GM23338 (cell line): ENCODE results near the gene TMEM273. TPM values are rescaled to one million over a fixed set of nuclear protein-coding genes. Genes with fewer than 3 reads are reported as not detected.

Experiments used
- ATAC-seq: fragments of 200-7000 bp; cut with Tn5 transposase; 3 replicates; pipeline ENCODE4 v1.9.1; 2020
- DNase-seq: peaks from one replicate; pipeline ENCODE4 v3.0.0-alpha.2; 2015; ENCODE audit warnings: low spot score
- H2AFZ ChIP-seq: fragments of 200-600 bp; sonication (generic); 2 replicates; pipeline ENCODE4 v1.8.0; 2016; ENCODE audit warnings: antibody characterized with exemption, mild to moderate bottlenecking, moderate library complexity
- H3F3A ChIP-seq: fragments of 200-600 bp; sonication (generic); replicated peaks from 2 replicates; pipeline ENCODE4 v1.8.0; 2017; ENCODE audit warnings: antibody characterized with exemption, mixed run types, low read depth
- H3K27ac ChIP-seq: fragments of 200-600 bp; sonication (generic); 2 replicates; pipeline ENCODE4 v1.6.1; 2016; ENCODE audit warnings: low read depth
- H3K27me3 ChIP-seq: fragments of 200-600 bp; sonication (generic); 2 replicates; pipeline ENCODE4 v1.8.0; 2016; ENCODE audit warnings: mild to moderate bottlenecking, mixed run types, moderate library complexity; ENCODE audit not compliant: insufficient read depth
- H3K36me3 ChIP-seq: fragments of 200-600 bp; sonication (generic); 2 replicates; pipeline ENCODE4 v1.8.0; 2016; ENCODE audit warnings: mild to moderate bottlenecking; ENCODE audit not compliant: insufficient read depth
- H3K4me1 ChIP-seq: fragments of 200-600 bp; sonication (generic); 2 replicates; pipeline ENCODE4 v1.8.0; 2016; ENCODE audit warnings: mild to moderate bottlenecking, moderate library complexity; ENCODE audit not compliant: insufficient read depth
- H3K4me2 ChIP-seq: fragments of 200-600 bp; sonication (generic); 2 replicates; pipeline ENCODE4 v1.7.1; 2017; ENCODE audit warnings: mixed run types
- H3K4me3 ChIP-seq: fragments of 200-600 bp; sonication (generic); 2 replicates; pipeline ENCODE4 v1.6.1; 2016; ENCODE audit warnings: mixed run types
- H3K79me2 ChIP-seq: fragments of 200-600 bp; sonication (generic); replicated peaks from 2 replicates; pipeline ENCODE4 v1.8.0; 2017; ENCODE audit warnings: mild to moderate bottlenecking; ENCODE audit not compliant: insufficient read depth
- H3K9me2 ChIP-seq: fragments of 200-600 bp; sonication (generic); 2 replicates; pipeline ENCODE4 v1.8.0; 2017; ENCODE audit not compliant: insufficient read depth
- H4K20me1 ChIP-seq: fragments of 200-600 bp; sonication (generic); replicated peaks from 2 replicates; pipeline ENCODE4 v1.8.0; 2017; ENCODE audit warnings: mild to moderate bottlenecking; ENCODE audit not compliant: insufficient read depth
- H3K27ac Mint-ChIP-seq: 2 replicates; pipeline ENCODE4 v1.8.0; 2020; ENCODE audit warnings: inconsistent platforms, mild to moderate bottlenecking, moderate library complexity, mixed read lengths
- H3K27me3 Mint-ChIP-seq: 3 replicates; pipeline ENCODE4 v1.8.0; 2022; ENCODE audit warnings: low read depth, mild to moderate bottlenecking, moderate library complexity, mixed read lengths, inconsistent platforms; ENCODE audit not compliant: insufficient read depth, poor library complexity
- H3K36me3 Mint-ChIP-seq: 3 replicates; pipeline ENCODE4 v1.8.0; 2021; ENCODE audit warnings: low read depth, mild to moderate bottlenecking, inconsistent platforms, moderate library complexity, mixed read lengths
- H3K4me1 Mint-ChIP-seq: 3 replicates; pipeline ENCODE4 v1.8.0; 2020; ENCODE audit warnings: mild to moderate bottlenecking, inconsistent platforms, mixed read lengths
- H3K4me3 Mint-ChIP-seq: 3 replicates; pipeline ENCODE4 v1.8.0; 2021; ENCODE audit warnings: moderate library complexity, mild to moderate bottlenecking, inconsistent platforms, mixed read lengths
- H3K9me3 Mint-ChIP-seq: 3 replicates; pipeline ENCODE4 v1.8.0; 2020; ENCODE audit warnings: moderate library complexity, mild to moderate bottlenecking, inconsistent platforms, mixed read lengths
- CREB1 ChIP-seq: fragments of 250-450 bp; sonication (Bioruptor Pico); IDR thresholded peaks from 2 replicates; pipeline ENCODE4 v1.5.0; 2020; ENCODE audit warnings: low read depth, mild to moderate bottlenecking, moderate library complexity
- CTCF ChIP-seq, 2 experiments: fragments of 200-600 bp in 1 of 2; sonication (generic) in 1 of 2; conservative IDR thresholded peaks; 2 replicates each; pipeline versions ENCODE4 v1.5.1 to v1.6.1; 2016 to 2017; ENCODE audit warnings: antibody characterized with exemption in 2 of 2, low read depth in 2 of 2, mild to moderate bottlenecking in 2 of 2, moderate library complexity in 1 of 2
- ETS1 ChIP-seq: IDR thresholded peaks from 2 replicates; pipeline ENCODE4 v1.6.1; 2016; ENCODE audit warnings: antibody characterized with exemption
- EZH2 ChIP-seq: fragments of 200-600 bp; sonication (generic); IDR thresholded peaks from one replicate; pipeline ENCODE4 v1.8.0; 2017; ENCODE audit warnings: antibody characterized with exemption, mild to moderate bottlenecking, low read depth; ENCODE audit not compliant: unreplicated experiment
- EZH2phosphoT487 ChIP-seq: fragments of 200-600 bp; sonication (generic); IDR thresholded peaks from one replicate; pipeline ENCODE4 v1.8.1; 2018; ENCODE audit warnings: antibody characterized with exemption; ENCODE audit not compliant: unreplicated experiment
- JUNB ChIP-seq: IDR thresholded peaks from one replicate; pipeline ENCODE4 v1.6.1; 2016; ENCODE audit warnings: antibody characterized with exemption; ENCODE audit not compliant: unreplicated experiment
- NANOG ChIP-seq: IDR thresholded peaks from 2 replicates; pipeline ENCODE4 v1.6.1; 2016; ENCODE audit warnings: antibody characterized with exemption, borderline replicate concordance
- POLR2AphosphoS5 ChIP-seq: IDR thresholded peaks from 2 replicates; pipeline ENCODE4 v1.6.1; 2016; ENCODE audit warnings: antibody characterized with exemption, low read depth
- REST ChIP-seq: IDR thresholded peaks from one replicate; pipeline ENCODE4 v1.6.1; 2018; ENCODE audit warnings: antibody characterized with exemption; ENCODE audit not compliant: unreplicated experiment
- ZNF114 ChIP-seq: fragments of 250-450 bp; sonication (Bioruptor Pico); IDR thresholded peaks from 2 replicates; pipeline ENCODE4 v1.5.0; 2020; ENCODE audit warnings: mild to moderate bottlenecking, moderate library complexity
- ZNF331 ChIP-seq: fragments of 250-450 bp; sonication (Bioruptor Pico); IDR thresholded peaks from 2 replicates; pipeline ENCODE4 v1.5.0; 2020; ENCODE audit warnings: low read depth, mild to moderate bottlenecking, moderate library complexity
- ZNF462 ChIP-seq: fragments of 250-450 bp; sonication (Bioruptor Pico); IDR thresholded peaks from 2 replicates; pipeline ENCODE4 v1.5.0; 2020; ENCODE audit warnings: mild to moderate bottlenecking, moderate library complexity
- polyA plus RNA-seq: library from polyadenylated mRNA; unstranded; fragments of >200 nt; fragmentation: Nextera tagmentation; extraction: Ambion mirVana; gene quantifications from 2 replicates; pipeline ENCODE4 v1.2.1, GENCODE V29; 2016
- total RNA-seq: library from RNA; depleted of rRNA; stranded (reverse); fragments of >200 nt; shearing (Covaris generic); gene quantifications from 2 replicates; pipeline ENCODE4 v1.2.3, GENCODE V29; 2014

TMEM273 gene
- total and polyA plus RNA-seq, 2 experiments from 2014 or later: not detected

- TF ChIP-seq ZNF462 (CRISPR knock-in tag): no peak
Measured at GRCh38 chr10:49111320-49111698, 76.9 kb downstream of the TMEM273 start (continued).

- no peaks in the 10 kb centered on the region for H4K20me1 ChIP-seq
- H3K9me3 Mint-ChIP-seq: no peaks in the 10 kb centered on the region
- H3K27ac Mint-ChIP-seq: no peak overlapping the region
- no peak overlapping the region for H2AFZ ChIP-seq
- no peaks in the 10 kb centered on the region for H3K27me3 Mint-ChIP-seq
- H3K4me1 ChIP-seq: no peaks in the 10 kb centered on the region
- DNase-seq: no peak
- H3K4me3 Mint-ChIP-seq: no peak overlapping the region
- ATAC-seq: no peak
- no peak overlapping the region for H3K4me3 ChIP-seq
- peaks cover 11% of the 10 kb centered on the region for H3K27me3 ChIP-seq
- H3K9me2 ChIP-seq: no peaks in the 10 kb centered on the region
- H3K4me2 ChIP-seq: no peak overlapping the region
- no peaks in the 10 kb centered on the region for H3K36me3 ChIP-seq
- no peaks in the 10 kb centered on the region for H3K36me3 Mint-ChIP-seq
- no peaks in the 10 kb centered on the region for H3K79me2 ChIP-seq
- no peak overlapping the region for H3K27ac ChIP-seq
- no peaks in the 10 kb centered on the region for H3F3A ChIP-seq
- peaks cover 8% of the 10 kb centered on the region for H3K4me1 Mint-ChIP-seq
- TF ChIP-seq CREB1 (CRISPR knock-in tag) (no peak), EZH2phosphoT487 (no peak), ZNF331 (CRISPR knock-in tag) (no peak), NANOG (no peak), JUNB (no peak), ETS1 (no peak), ZNF114 (no peak), EZH2 (no peak), CTCF (conservative IDR thresholded peaks at IDR 0.05; ENCODE audit: low read depth in 2 of 2) (no peak), REST (no peak), POLR2AphosphoS5 (no peak)
Measured at GRCh38 chr10:49110684-49111319, 77.4 kb downstream of the TMEM273 start.
